DMS 273 treated with DMSO at 0.1 percent for 48 hours (cell line): Measurements from ENCODE around the gene HOXA2.

Experiments used
- DNase-seq: peaks from one replicate; lab custom pipeline; 2025; lab: John Stamatoyannopoulos, UW

Gene HOXA2

DNA sequence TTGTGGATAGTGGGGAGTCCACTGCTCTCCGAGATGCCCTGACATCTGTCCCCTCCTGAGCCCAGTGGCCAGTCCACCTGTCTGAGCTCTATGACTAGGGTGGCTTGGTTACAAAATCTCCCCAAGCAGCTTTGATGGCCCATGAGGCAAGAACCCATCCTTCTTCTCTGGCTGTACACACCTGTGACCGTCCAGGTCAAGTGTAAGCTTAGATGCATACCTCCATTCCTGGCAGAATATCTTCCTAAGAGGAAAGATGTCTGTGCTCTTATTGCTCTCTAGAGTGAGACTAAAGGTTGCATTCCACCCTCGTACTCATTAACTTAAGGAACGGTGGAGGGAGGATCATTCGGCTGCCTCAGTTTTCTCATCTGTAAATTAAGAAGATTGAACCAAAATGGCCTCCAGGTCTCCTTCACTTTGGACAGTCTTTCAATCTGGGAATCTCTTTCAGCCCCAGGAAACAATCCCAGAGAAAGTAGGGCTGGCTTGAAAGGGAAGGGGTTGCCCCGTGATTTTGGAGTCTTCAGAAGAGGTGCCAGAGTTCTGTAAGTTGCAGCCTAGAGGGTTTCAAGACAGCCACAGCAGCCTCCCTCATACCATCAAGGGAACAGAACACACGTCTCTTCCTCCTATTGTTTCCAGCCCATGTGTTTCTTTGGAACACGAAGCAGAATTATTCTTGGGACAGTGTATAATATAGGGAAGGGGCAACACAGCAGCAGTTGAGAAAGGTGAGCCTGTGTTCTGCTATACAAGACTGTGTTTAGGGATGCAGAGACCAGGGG is 22.6 kb upstream of the HOXA2 start:
- no peak for DNase-seq

DNA sequence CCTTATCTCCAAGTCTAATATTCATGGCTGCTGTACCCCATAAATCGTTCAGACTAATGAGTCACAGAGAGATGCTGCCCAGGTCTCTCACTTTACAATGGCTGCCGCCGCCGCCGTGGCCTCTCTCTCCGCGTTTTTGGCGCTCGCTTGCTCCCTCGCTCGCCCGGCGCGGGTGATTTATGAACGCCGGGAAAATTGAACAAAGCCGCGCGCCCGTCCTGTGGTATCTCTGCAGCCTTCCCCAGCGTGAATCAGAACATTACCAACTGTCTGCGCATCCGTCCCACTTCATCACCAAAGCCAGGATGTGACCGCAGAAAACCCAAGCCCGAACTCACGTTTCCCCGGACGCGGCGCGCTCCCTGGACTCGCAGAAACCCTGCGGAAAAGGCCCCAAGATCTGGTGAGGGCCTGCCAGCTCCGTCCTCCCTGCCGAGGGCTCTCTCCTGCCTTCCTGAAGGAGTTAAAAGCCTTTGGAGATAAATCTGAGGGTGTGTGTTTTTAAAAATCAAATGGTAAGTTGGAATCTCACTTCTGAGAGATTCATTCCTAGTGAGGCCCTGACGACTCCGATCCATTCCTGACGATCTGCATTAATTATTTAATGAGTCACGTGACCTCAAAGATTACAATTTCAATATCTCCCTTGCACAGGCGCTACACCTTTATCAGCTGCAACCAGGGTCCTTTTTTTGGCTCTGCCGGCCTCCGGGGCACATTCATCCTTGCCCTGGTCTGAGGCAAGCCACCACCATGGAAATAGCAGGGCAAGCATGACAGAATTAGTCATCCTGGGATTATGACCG is 21.8 kb upstream of the HOXA2 start:
- DNase-seq = no peak

DNA sequence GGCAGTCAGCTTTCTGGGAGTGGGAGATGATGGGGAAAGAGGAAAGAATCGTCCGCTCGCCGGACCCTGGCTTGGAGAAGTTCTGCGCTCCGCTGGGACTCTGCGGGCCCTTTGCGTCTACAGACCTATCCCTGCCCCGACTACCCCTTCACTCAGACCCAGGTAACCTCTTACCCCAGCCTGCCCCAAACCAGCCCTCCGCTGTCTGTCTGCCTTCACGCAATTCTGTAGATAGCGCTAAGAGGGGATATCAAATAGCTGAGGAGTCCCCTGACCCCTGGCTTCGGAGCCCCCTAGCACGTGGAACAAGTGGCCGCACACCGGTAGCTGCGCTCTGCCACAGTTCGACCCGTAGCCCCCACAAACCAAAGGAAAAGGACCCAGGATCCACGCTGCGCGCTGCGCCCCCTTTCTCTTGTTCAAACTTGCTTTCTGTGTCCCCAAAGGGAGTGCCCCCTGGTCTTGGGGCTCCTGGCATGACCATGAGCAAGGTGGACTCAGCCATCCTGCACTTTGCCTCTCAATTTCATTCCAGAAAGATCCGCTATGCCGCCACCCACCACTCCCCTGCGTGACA is 21.1 kb upstream of the HOXA2 start:
- no peak for DNase-seq

DNA sequence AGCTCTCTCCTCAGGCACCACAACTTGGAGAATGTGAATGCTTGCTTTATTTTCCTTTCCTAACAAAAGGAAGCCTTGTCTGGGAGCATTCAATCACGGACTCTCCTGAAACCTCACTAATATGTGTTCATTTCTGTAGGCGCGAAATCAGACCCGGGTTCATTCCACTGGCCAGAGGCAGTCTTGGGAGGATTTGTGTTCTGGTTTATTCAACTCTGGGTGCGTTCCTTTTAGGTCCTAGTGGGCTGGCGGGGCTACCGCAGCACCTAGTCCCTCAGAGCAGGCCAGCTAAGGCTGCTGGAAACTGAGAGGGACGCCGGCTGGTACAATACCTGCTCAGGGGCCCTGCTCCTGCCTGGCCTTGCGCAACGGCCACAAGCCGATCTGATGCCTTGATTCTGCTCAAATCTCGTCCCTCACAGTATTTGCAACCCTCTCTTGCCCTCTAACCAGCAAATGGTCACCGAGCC is 20.6 kb upstream of the HOXA2 start:
- DNase-seq = no peak

DNA sequence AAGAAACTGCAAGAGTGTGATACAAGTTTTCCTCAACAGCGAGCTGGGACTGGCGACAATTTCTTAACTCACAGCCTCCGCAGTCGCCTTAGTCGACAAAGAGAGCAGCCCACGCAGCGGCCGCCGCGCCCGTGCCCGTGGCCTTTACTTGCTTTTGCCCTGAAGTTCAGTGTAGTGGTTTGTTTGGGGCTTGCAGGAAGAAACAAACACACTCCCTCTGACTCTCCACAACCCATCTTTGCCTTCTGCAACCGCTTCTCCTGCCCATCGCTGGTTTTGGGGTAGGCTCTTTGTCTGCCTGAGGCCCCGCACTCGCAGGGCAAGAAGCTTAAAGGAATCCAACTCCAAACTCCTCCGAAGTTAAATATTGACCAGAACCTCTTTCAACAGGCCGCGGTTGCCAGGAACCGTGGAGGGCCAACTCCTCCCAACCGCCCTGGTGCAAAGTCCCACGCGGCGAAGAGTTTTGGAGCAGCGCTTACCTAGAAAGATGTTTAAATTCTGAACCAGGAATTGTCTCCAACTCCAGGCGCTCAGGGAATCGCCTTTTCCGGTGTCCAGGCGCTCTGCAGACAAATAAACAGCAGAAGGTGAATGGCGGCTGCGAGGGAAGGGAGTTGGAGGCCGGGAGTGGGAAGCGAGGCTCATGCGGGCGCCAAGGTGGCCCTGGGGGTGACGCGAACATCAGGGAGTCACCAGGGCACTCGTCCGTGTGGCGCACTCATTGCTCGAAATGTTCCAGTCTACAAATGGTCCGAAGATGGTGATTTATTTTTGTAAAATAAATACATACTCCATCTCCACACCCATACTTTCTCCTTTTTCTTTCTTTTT is 19.8 kb upstream of the HOXA2 start:
- DNase-seq = no peak

DNA sequence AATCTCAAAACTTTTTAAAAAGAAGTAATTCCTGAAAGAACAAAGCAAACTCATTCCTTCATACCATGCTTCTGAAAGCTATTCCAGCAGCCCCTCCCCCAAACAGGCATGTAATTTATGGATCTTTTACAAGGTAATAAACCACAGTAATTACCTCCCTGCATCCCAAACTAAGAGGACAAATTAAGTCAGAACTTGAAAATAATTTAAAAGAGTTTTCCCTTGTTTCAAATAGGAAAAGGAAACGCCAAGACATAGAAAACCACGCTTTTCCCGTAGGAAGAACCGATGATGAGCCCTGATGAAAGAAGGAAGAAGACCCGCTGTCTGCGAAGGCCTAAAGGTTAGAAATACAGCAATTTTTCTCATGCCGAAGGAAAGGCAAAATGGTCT is 19.2 kb upstream of the HOXA2 start:
- no peak for DNase-seq

DNA sequence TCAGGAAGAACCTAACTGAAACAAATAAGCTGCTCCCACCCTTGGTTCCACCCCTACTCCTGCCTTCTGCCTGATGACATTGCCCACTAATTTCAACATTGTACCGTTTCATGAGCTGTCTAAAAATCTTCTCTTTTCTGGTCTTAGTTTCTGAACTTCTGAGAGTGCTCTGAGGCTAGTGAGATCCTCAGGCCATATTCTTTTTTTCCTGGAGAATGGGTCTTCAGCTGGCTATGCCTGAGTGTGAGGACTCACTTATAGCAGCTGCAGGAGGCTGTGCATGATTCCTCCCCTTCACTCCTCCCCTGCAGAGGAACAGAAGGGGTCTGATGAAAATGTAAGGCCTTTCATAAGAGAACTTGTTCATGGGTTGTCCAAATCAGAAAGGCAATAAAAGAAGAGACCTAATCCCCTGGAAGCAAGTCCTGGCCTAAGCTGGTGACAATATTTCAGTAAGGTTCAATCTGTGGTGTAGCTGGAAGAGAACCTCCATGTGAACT is 17.0 kb upstream of the HOXA2 start:
- DNase-seq = no peak

DNA sequence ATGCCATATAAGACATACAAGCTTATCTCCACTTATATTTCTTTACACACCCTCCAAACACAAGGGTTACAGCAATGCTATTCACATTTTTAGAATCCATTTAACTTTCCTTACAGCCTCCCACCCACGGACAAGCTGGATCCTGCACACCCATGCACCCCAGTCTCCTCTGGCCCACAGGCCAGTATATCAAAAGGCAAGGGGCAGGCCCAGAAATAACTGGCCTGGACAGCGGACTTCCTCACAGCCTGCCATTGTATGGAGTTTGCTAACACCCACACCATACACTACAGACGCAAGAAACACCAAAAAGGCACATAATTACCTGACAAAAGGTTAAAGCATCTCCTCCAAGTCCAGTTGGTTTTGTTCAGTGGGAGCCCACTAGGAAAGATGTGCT is 16.1 kb upstream of the HOXA2 start:
- no peak for DNase-seq

DNA sequence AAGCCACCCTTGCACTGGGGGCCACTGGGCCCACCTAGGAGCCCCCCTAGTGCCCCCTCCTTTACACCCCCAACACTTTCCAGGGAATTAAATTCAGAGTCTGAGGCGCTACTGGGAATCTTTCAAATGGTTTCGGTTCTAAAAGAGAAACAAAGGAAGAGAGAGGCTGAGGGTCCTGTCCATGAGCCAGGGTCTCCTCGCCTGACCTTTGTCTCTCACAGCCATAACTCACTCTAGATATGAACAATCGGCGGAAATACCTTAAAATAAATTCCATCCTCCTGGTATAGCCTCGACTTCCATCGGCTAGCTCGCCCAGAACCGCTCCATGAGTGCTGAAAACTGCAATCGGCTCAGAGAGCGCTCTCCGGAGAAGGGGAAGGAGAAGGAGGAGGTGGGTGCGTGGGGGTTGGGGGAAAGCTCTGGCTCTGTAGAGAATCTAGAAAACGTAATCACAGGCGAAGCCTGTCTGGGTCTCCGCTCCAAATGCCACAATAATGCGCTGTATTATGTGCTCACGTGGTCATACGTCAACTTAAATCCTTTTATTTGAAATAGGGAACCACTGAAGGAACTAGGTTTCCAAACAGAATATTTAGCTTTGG is 15.5 kb upstream of the HOXA2 start:
- no peak for DNase-seq

DNA sequence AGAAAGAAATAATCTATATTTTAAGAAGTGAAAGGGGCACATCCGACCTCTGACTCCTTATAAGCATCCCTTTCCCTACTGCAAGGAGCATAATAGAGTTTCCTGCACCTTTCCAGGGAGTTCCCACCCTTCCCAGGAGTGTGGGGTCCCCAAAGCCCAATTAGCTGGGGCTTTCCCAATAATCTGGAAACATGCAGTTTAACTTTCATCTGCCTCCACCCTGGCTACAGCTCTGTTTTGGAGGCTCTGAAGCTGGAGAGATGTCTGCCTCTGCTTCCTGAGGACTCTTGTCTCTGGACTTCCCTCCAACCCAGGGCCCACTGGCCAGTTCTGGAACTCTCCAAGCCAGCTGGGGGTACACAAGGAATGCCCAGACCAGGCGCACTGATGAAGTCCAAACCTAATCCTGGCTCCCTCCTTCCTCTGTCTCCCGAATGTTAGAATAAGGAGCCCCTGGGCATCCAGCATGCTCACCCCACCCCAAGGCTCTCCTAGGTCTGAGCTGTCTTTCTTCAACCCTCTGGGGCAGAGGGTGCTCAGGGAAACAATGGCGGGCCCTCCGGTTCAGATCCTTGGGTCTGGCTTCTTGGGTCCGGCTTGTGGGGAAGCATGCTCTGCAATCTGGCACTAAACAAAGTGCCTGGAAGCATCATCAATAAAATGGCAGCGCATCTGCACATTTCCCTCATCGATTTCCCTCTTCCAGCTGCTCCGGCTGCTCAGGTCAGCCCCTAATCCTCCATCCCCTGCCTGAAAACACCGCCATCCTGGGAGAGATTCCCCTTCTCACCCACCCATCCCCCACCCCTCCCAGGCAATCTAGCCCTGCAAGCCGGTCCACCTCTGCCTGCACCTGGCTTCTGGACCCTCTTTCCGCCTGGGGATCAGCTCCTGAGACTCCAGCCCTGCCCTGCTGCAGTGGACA is 14.7 kb upstream of the HOXA2 start:
- no peak for DNase-seq

DNA sequence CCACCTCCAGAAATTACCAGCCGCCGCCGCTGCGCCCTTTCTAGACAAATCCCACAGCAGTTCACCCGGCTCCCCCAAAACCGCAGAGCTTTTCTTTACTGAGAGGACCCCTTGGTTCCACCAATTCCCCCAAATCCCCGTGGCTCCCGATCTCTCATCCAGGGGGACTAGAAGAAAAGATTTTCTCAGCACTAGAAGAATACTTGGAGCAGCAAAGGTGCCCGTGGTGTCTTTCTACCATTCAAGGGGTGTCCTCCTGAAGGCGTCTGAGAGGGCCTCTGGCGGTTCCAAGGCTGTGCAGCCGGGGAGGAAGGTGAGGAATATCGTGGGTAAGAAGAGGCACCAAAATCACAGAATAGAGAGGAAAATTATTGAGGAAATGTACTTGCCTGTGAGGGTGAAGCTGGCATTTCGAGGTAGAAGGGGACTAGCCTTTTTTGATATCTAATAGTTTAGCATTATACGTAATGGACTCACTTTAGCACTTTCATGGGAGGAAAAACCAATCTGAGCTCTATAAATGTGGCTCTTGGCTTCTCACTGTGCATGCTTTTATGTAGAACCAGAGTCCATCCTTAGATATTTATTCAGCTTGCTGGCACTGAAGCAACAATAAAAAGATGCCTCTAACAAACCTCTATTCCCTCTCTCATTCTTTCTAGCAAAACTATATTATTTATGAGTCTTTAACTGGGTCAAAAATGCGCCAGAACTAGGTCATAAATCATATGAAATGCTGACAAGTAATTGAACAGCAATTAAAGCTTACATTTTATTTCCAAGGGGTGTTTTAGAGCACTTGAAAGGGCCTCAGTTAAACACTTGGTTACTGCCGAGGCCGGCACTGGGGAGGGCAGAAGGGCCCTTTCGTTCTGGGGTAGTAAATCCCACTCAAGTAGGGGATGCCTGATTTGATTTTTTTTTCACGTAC is 13.8 kb upstream of the HOXA2 start:
- no peak for DNase-seq

DNA sequence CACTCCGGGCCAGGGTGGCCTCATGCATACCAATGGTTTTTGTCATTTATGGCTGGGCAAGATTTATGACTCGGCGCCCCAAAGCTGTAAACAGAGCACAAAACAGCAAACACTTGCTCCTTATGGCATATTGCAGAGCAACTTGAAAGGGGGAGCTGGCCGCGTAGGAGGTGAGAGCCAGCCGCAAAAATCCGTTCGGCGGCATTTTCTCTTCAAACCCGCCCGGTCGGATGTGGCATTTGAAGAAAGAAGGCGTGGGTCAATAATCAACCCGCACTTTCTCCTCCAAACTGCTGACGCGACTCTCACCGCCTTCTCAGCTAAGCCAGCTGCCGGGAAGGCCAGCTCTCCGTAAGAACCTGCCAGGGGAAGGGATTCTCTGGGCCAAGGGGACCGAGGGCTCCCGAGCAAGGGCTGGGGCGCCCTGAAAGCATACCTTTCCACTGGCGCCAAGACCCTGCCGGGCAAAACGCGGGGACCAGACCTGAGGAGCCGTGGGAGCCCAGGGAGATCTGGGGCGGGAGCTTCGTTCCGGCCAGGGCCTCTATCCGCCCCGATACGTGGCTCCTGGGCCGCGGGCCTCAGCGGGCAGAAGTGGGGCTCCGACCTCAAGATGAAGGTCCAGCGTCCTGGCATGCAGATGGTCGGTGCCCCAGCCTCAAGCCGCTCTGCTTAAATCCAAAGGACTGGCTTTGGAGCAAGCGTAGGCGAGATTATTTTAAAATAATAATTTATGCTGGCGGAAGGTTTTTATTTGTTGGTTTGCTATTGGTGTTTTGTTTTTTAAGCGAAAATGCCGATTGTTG is 12.9 kb upstream of the HOXA2 start:
- DNase-seq = no peak

DNA sequence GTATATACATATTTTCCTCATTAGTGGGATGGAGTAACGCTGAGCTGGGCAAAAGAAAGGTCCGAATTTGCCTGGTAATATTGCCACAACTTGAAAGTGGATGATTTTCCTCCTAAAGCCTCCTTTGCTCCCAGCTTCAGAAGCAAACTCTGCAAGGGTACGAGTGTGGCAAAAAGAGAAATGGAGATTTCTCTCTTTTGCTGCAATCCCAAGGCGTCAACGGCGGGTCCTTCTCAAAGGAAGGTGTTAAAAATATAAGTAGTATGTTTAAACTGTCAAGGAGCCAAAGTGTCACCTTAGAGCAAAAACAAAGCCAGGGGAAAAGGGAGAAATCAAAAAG is 12.4 kb upstream of the HOXA2 start:
- no peak for DNase-seq

DNA sequence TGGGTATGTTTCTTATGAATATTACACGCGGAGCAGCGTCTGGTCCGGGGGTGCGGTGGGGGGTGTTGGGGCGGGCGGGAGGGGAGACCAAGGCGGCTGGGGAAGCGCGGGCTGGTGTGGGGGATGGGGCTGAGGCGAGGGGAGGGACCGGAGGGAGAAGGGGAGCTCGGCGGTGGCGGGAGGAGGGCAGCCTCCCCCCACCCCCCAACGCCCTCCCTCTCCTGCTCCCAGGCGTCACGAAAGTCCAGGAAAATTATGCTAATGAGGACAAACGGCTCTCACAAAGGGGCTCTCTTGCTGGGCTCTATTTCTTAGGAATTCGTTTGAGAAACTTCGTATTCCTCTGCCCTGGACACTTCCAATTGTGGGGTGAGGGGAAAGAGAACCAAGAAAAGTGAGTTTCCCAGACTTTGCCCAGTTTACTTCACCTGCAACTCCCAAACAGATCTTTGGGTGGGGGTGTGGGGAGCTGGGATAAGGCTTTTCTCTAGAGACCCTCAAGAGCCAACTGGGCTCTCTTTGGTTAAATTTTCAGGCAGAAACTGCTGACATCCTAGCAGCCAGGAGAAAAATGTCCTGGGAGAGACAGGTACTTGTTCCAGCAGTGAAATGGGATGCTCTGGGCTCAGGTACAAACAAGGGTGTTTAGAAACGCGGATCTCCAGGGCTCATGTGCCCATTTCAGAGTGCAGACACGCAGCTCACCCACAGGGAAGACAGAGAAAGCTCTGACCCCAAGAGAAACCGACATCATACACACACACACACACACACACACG is 11.7 kb upstream of the HOXA2 start:
- DNase-seq = peak; percentile 19

DNA sequence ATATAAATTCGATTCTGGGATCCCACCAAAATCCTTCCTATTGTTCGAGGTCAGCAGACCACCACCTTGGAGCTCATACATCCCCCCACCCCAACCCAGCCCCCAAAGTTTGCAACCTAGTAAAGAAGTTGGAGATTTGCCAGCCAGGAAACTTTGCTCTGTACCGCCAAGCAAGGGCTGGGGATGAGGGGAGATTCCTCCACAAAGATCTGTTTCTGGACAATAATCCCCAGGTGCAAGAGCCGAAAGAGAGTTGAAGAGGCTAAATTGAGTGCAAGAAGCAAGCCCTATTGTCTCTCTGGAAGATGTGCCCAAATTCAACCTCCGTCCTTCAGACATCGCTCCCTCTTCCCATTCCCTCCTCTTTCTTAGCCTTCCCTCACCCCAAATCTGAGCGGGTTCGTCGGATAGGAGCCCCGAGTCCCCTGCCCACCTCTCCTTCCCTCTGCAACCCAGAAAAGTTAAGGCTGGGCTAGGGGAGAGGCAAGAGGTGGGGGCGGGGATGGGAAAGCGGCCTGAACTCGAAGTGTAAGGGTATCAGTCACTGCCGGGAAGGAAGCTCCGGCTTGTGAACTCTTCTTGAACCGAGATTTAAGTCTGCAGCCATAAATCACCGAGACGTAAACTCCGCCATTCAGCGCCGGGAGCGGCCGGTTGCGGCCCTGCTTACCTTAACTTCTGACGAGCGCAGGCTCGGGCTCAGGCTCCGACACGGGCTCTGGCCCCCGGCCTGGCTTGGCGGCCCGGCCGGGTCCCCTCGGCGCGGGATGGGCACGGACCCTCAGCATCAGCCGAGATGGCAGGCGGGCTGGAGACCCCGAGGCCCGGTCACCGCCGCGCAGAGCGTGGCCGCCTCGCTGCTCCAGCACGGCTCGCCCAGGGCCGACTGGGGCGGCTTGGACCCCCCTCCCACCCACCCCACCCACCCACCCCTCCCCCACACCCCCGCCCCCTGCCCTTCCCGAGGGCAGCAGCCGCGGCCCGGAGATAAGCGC is 10.8 kb upstream of the HOXA2 start:
- DNase-seq = no peak

DNA sequence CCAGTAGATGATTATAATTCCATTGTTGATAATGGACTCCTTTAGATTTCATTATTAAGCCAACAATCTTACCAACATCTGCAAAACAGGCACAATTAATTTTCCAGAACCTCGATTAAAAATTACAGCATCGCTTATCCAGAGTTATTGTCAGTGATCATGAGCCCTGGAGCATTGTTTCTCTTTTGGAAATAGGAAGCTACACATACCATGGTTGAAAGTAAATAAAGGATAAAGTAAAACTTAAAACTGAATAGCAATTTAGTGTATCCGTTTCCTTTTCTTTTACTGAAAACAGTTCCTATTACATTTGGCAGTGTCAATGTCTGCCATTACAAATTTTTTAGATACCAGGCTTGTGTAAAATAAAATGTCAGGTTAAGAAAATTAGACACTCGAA is 9.9 kb upstream of the HOXA2 start:
- DNase-seq = no peak
